Measurements from ENCODE around the gene LOXHD1. TPM values are rescaled to one million over a fixed set of nuclear protein-coding genes. Genes with fewer than 3 reads are reported as not detected.

Gene LOXHD1
- total and polyA plus RNA-seq, 2 donors from 2014 or later = 0.25 TPM; not detected in 1

- no peak overlapping the region for H3K9ac ChIP-seq (ENCODE audit: low read length in 3 of 3)
- intact Hi-C loops (cut with DNase I) = no loop called here
- TF ChIP-seq CTCF (IDR thresholded peaks at IDR 0.05; ENCODE audit: borderline replicate concordance, extremely low read depth, insufficient read depth) = no peak
- no peak overlapping the region for H3K4me3 ChIP-seq (ENCODE audit: low read length in 3 of 3)
- no peaks in the 10 kb centered on the region for H3K9me3 ChIP-seq (ENCODE audit: control insufficient read depth in 2 of 3, insufficient read depth in 1 of 3, low read length in 3 of 3)
- H3K36me3 ChIP-seq (ENCODE audit: control insufficient read depth in 2 of 3, insufficient read depth in 3 of 3, low read length in 3 of 3) = no peaks in the 10 kb centered on the region
- H3K27me3 ChIP-seq (ENCODE audit: control insufficient read depth, insufficient read depth, low read length) = no peaks in the 10 kb centered on the region
- DNase-seq (no peak), FAIRE-seq (no peak)
- H3K27ac ChIP-seq (ENCODE audit: low read depth in 2 of 2, low read length in 2 of 2) = no peak overlapping the region
- H3K4me1 ChIP-seq (ENCODE audit: control insufficient read depth in 2 of 3, insufficient read depth in 2 of 3, low read depth in 1 of 3, low read length in 3 of 3) = no peaks in the 10 kb centered on the region
These were observed 96.4 kb downstream of the LOXHD1 start for GRCh38 chr18:46560671-46561045.

GRCh38 chr18:46559946-46560670 lies 96.9 kb downstream of the LOXHD1 start:
- FAIRE-seq = no peak
- no peak for TF ChIP-seq CTCF (IDR thresholded peaks at IDR 0.05; ENCODE audit: borderline replicate concordance, extremely low read depth, insufficient read depth)
- no peak overlapping the region for H3K27ac ChIP-seq (ENCODE audit: low read depth in 2 of 2, low read length in 2 of 2)
- H3K9ac ChIP-seq (ENCODE audit: low read length in 3 of 3) = no peak overlapping the region
- intact Hi-C loops (cut with DNase I) = no loop called here
- DNase-seq = no peak
- H3K27me3 ChIP-seq (ENCODE audit: control insufficient read depth, insufficient read depth, low read length) = no peaks in the 10 kb centered on the region
- H3K4me3 ChIP-seq (ENCODE audit: low read length in 3 of 3) = no peak overlapping the region
- no peaks in the 10 kb centered on the region for H3K9me3 ChIP-seq (ENCODE audit: control insufficient read depth in 2 of 3, insufficient read depth in 1 of 3, low read length in 3 of 3)
- no peaks in the 10 kb centered on the region for H3K36me3 ChIP-seq (ENCODE audit: control insufficient read depth in 2 of 3, insufficient read depth in 3 of 3, low read length in 3 of 3)
- H3K4me1 ChIP-seq (ENCODE audit: control insufficient read depth in 2 of 3, insufficient read depth in 2 of 3, low read depth in 1 of 3, low read length in 3 of 3) = no peaks in the 10 kb centered on the region

- H3K36me3 ChIP-seq (ENCODE audit: control insufficient read depth in 2 of 3, insufficient read depth in 3 of 3, low read length in 3 of 3) = no peaks in the 10 kb centered on the region
- H3K27me3 ChIP-seq (ENCODE audit: control insufficient read depth, insufficient read depth, low read length) = no peaks in the 10 kb centered on the region
- H3K9me3 ChIP-seq (ENCODE audit: control insufficient read depth in 2 of 3, insufficient read depth in 1 of 3, low read length in 3 of 3) = no peaks in the 10 kb centered on the region
- TF ChIP-seq CTCF (IDR thresholded peaks at IDR 0.05; ENCODE audit: borderline replicate concordance, extremely low read depth, insufficient read depth) = no peak
- H3K27ac ChIP-seq (ENCODE audit: low read depth in 2 of 2, low read length in 2 of 2) = no peak overlapping the region
- no peak overlapping the region for H3K9ac ChIP-seq (ENCODE audit: low read length in 3 of 3)
- FAIRE-seq (no peak), DNase-seq (no peak)
- H3K4me3 ChIP-seq (ENCODE audit: low read length in 3 of 3) = no peak overlapping the region
- intact Hi-C loops (cut with DNase I) = no loop called here
- H3K4me1 ChIP-seq (ENCODE audit: control insufficient read depth in 2 of 3, insufficient read depth in 2 of 3, low read depth in 1 of 3, low read length in 3 of 3) = no peaks in the 10 kb centered on the region
These were observed 97.7 kb downstream of the LOXHD1 start for GRCh38 chr18:46559296-46559695.
